GM12878 (cell line): Measurements from ENCODE around the gene CD86. TPM values are rescaled to one million over a fixed set of nuclear protein-coding genes. Genes with fewer than 3 reads are reported as not detected.

Experiments used
- BHLHE40 ChIP-seq, 2 experiments: fragments of 450-650 bp in 1 of 2; IDR thresholded peaks; 2 replicates each; pipeline ENCODE4 v1.6.1; 2011 to 2017; ENCODE audit warnings: low read depth in 2 of 2, borderline replicate concordance in 1 of 2, improper control_type of control experiment in 1 of 2, low read length in 1 of 2, mild to moderate bottlenecking in 1 of 2
- CBX3 ChIP-seq: fragments of 200-600 bp; sonication (generic); IDR thresholded peaks from 2 replicates; pipeline ENCODE4 v1.6.1; 2016; ENCODE audit warnings: low read depth, borderline replicate concordance
- CHD1 ChIP-seq: IDR thresholded peaks from 2 replicates; pipeline ENCODE4 v1.6.1; 2012; ENCODE audit warnings: low read depth, low read length, improper control_type of control experiment
- CHD2 ChIP-seq: IDR thresholded peaks from 2 replicates; pipeline ENCODE4 v1.6.1; 2011; ENCODE audit warnings: low read depth, low read length, improper control_type of control experiment, borderline replicate concordance
- CHD4 ChIP-seq: fragments of 200-600 bp; sonication (generic); IDR thresholded peaks from 2 replicates; pipeline ENCODE4 v1.6.1; 2016; ENCODE audit warnings: mild to moderate bottlenecking
- FOXK2 ChIP-seq: fragments of 450-650 bp; IDR thresholded peaks from 2 replicates; pipeline ENCODE4 v1.6.1; 2017; ENCODE audit warnings: mild to moderate bottlenecking, moderate library complexity
- HDAC2 ChIP-seq: fragments of 200-600 bp; sonication (generic); IDR thresholded peaks from 2 replicates; pipeline ENCODE4 v1.6.1; 2017
- HDAC6 ChIP-seq: fragments of 200-600 bp; sonication (generic); IDR thresholded peaks from one replicate; pipeline ENCODE4 v1.8.0; 2017; ENCODE audit warnings: antibody characterized with exemption; ENCODE audit not compliant: unreplicated experiment
- IKZF1 ChIP-seq: fragments of 450-650 bp; conservative IDR thresholded peaks from 2 replicates; pipeline ENCODE4 v1.6.1; 2017; ENCODE audit warnings: antibody characterized with exemption, mild to moderate bottlenecking
- JUND ChIP-seq: IDR thresholded peaks from 2 replicates; pipeline ENCODE4 v1.6.1; 2012; ENCODE audit warnings: low read depth, mild to moderate bottlenecking, low read length, improper control_type of control experiment, moderate library complexity
- KLF5 ChIP-seq: fragments of 450-650 bp; IDR thresholded peaks from 2 replicates; pipeline ENCODE4 v1.6.1; 2014; ENCODE audit warnings: mild to moderate bottlenecking; ENCODE audit not compliant: partially characterized antibody
- MEF2A ChIP-seq: IDR thresholded peaks from 2 replicates; pipeline ENCODE4 v1.6.1; 2011; ENCODE audit warnings: low read depth, mild to moderate bottlenecking, low read length, moderate library complexity; ENCODE audit not compliant: insufficient read depth
- MYC ChIP-seq: IDR thresholded peaks from 2 replicates; pipeline ENCODE4 v1.6.1; 2011; ENCODE audit warnings: mild to moderate bottlenecking, low read length, moderate library complexity, inconsistent platforms; ENCODE audit not compliant: insufficient read depth, insufficient replicate concordance, insufficient read length, severe bottlenecking
- NFXL1 ChIP-seq: fragments of 450-650 bp; IDR thresholded peaks from 2 replicates; pipeline ENCODE4 v1.6.1; 2017; ENCODE audit warnings: antibody characterized with exemption, mild to moderate bottlenecking, borderline replicate concordance
- NFYA ChIP-seq: IDR thresholded peaks from 2 replicates; pipeline ENCODE4 v1.6.1; 2011; ENCODE audit warnings: low read depth, mild to moderate bottlenecking, low read length, improper control_type of control experiment, borderline replicate concordance
- NFYB ChIP-seq: IDR thresholded peaks from 2 replicates; pipeline ENCODE4 v1.6.1; 2011; ENCODE audit warnings: low read depth, mild to moderate bottlenecking, low read length, improper control_type of control experiment, moderate library complexity; ENCODE audit not compliant: insufficient read depth
- NR2C2 ChIP-seq: IDR thresholded peaks from 2 replicates; pipeline ENCODE4 v1.6.1; 2011; ENCODE audit warnings: borderline replicate concordance, low read depth; ENCODE audit not compliant: control insufficient read depth, insufficient read length
- POLR2AphosphoS5 ChIP-seq: IDR thresholded peaks from 2 replicates; pipeline ENCODE4 v1.6.1; 2011; ENCODE audit warnings: mild to moderate bottlenecking, low read length, inconsistent platforms
- RAD21 ChIP-seq: IDR thresholded peaks from 2 replicates; pipeline ENCODE4 v1.6.1; 2011; ENCODE audit warnings: mild to moderate bottlenecking, low read depth, low read length, moderate library complexity; ENCODE audit not compliant: insufficient read depth
- RAD51 ChIP-seq: fragments of 450-650 bp; IDR thresholded peaks from 2 replicates; pipeline ENCODE4 v1.6.1; 2016; ENCODE audit warnings: moderate library complexity, mild to moderate bottlenecking, inconsistent platforms
- RBBP5 ChIP-seq: fragments of 200-600 bp; sonication (generic); conservative IDR thresholded peaks from 2 replicates; pipeline ENCODE4 v1.6.1; 2016
- RCOR1 ChIP-seq: conservative IDR thresholded peaks from 2 replicates; pipeline ENCODE4 v1.6.1; 2012; ENCODE audit warnings: low read depth, low read length, improper control_type of control experiment
- RUNX3 ChIP-seq: IDR thresholded peaks from 2 replicates; pipeline ENCODE4 v1.6.1; 2012; ENCODE audit warnings: low read length, inconsistent platforms
- SMARCA5 ChIP-seq: fragments of 450-650 bp; IDR thresholded peaks from 2 replicates; pipeline ENCODE4 v1.6.1; 2017; ENCODE audit warnings: mild to moderate bottlenecking
- SP1 ChIP-seq: IDR thresholded peaks from one replicate; pipeline ENCODE4 v1.6.1; 2011; ENCODE audit warnings: low read depth, low read length
- SRF ChIP-seq, 2 experiments: IDR thresholded peaks; 2 replicates each; pipeline ENCODE4 v1.6.1; 2011; ENCODE audit warnings: low read depth in 2 of 2, low read length in 2 of 2, mild to moderate bottlenecking in 1 of 2, moderate library complexity in 1 of 2
- SUZ12 ChIP-seq: fragments of 200-600 bp; sonication (generic); IDR thresholded peaks from one replicate; pipeline ENCODE4 v1.6.1; 2018; ENCODE audit warnings: antibody characterized with exemption, mild to moderate bottlenecking; ENCODE audit not compliant: unreplicated experiment
- TAF1 ChIP-seq: IDR thresholded peaks from 2 replicates; pipeline ENCODE4 v1.6.1; 2011; ENCODE audit warnings: mild to moderate bottlenecking, low read depth, low read length, borderline replicate concordance
- polyA plus RNA-seq, 11 experiments: library from polyadenylated mRNA; depleted of rRNA in 4 of 11; unstranded in 6 of 11; stranded (reverse) in 5 of 11; fragments of >200 nt; fragmentation: Nextera tagmentation in 4 of 11; fragmentation: Illumina TruSeq in 1 of 11; extraction: Ambion mirVana in 4 of 11; extraction: Trizol in 1 of 11; gene quantifications; 1 replicate in 1 of 11; 2 replicates in 10 of 11; pipeline versions ENCODE4 v1.2.1 to v1.2.3, GENCODE V29; 2011 to 2016; ENCODE audit warnings: inconsistent platforms in 2 of 11, missing spikeins in 2 of 11, low read depth in 1 of 11
- total RNA-seq, 4 experiments: library from RNA; depleted of rRNA in 3 of 4; stranded (reverse); fragments of >200 nt in 3 of 4; fragmentation: Illumina TruSeq in 1 of 4; extraction: Trizol in 1 of 4; gene quantifications; 2 replicates each; pipeline versions ENCODE4 v1.2.1 to v1.2.3, GENCODE V29; 2013 to 2021
- TF ChIP-seq, protein P1 (sequence below): fragments of 450-650 bp; IDR thresholded peaks from 2 replicates; pipeline ENCODE4 v1.6.1; 2018; ENCODE audit warnings: borderline replicate concordance, mild to moderate bottlenecking; ENCODE audit not compliant: partially characterized antibody
- TF ChIP-seq, protein P2 (sequence below): IDR thresholded peaks from 2 replicates; pipeline ENCODE4 v1.6.1; 2011; ENCODE audit warnings: low read depth, mild to moderate bottlenecking, low read length, moderate library complexity, borderline replicate concordance; ENCODE audit errors: extremely low read depth

Gene CD86
- total and polyA plus RNA-seq, 10 of the 15 experiments (the other 5 are each of a cell fraction or from before 2014, with no cell fraction given) = 40.9 to 100 (median 55.5) TPM

DNA sequence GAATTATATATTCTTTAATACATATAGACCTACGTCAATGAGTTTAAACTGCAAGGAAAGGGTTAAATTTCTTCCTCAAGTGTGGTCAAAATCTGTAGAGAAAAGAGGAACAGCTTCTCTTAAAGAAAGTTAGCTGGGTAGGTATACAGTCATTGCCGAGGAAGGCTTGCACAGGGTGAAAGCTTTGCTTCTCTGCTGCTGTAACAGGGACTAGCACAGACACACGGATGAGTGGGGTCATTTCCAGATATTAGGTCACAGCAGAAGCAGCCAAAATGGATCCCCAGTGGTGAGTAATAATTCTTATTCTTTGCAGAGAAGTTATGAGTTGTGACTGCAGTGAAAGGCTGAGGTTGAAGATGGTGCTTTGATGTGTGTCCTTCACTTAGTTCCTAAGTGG is at the start of gene CD86 (continued):
- peak; percentile 93 for TF ChIP-seq RUNX3
- TF ChIP-seq CHD1 = no peak
- TF ChIP-seq, protein P1, sequence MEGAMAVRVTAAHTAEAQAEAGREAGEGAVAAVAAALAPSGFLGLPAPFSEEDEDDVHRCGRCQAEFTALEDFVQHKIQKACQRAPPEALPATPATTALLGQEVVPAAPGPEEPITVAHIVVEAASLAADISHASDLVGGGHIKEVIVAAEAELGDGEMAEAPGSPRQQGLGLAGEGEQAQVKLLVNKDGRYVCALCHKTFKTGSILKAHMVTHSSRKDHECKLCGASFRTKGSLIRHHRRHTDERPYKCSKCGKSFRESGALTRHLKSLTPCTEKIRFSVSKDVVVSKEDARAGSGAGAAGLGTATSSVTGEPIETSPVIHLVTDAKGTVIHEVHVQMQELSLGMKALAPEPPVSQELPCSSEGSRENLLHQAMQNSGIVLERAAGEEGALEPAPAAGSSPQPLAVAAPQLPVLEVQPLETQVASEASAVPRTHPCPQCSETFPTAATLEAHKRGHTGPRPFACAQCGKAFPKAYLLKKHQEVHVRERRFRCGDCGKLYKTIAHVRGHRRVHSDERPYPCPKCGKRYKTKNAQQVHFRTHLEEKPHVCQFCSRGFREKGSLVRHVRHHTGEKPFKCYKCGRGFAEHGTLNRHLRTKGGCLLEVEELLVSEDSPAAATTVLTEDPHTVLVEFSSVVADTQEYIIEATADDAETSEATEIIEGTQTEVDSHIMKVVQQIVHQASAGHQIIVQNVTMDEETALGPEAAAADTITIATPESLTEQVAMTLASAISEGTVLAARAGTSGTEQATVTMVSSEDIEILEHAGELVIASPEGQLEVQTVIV = no peak
- TF ChIP-seq NFYB = no peak
- peak; percentile 14; the same call in 1 of the 2 replicates for TF ChIP-seq RAD21
- no peak for TF ChIP-seq RAD51
- no peak for TF ChIP-seq HDAC6
- no peak for TF ChIP-seq NFYA
- TF ChIP-seq NR2C2 = no peak
- TF ChIP-seq SMARCA5 = no peak
- TF ChIP-seq POLR2AphosphoS5 = peak; percentile 91
- TF ChIP-seq CHD2 = no peak
- no peak for TF ChIP-seq SUZ12
- TF ChIP-seq SP1 = no peak
- no peak for TF ChIP-seq CHD4
- TF ChIP-seq KLF5 = no peak
- TF ChIP-seq IKZF1 = peak; percentile 60; the same call in 1 of the 2 replicates
- TF ChIP-seq RCOR1 = no peak
- no peak for TF ChIP-seq JUND
- no peak for TF ChIP-seq BHLHE40 (IDR thresholded peaks at IDR 0.05; ENCODE audit: borderline replicate concordance in 1 of 2, low read depth in 2 of 2, low read length in 1 of 2)
- TF ChIP-seq FOXK2 = no peak
- TF ChIP-seq RBBP5 = no peak
- no peak for TF ChIP-seq CBX3
- TF ChIP-seq NFXL1 = no peak
- no peak for TF ChIP-seq MYC
- TF ChIP-seq MEF2A = 0 out of 2 replicates have a peak, but pooled peaks have one; percentile 48
- TF ChIP-seq, protein P2, sequence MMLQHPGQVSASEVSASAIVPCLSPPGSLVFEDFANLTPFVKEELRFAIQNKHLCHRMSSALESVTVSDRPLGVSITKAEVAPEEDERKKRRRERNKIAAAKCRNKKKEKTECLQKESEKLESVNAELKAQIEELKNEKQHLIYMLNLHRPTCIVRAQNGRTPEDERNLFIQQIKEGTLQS = no peak
- TF ChIP-seq SRF (IDR thresholded peaks at IDR 0.05; ENCODE audit: low read depth in 2 of 2, low read length in 2 of 2) = no peak
- 0 out of 2 replicates have a peak, but pooled peaks have one; percentile 46 for TF ChIP-seq TAF1
- TF ChIP-seq HDAC2 = no peak
